ENCODE measurements around the gene RUNX1.

The RUNX1 gene

DNA sequence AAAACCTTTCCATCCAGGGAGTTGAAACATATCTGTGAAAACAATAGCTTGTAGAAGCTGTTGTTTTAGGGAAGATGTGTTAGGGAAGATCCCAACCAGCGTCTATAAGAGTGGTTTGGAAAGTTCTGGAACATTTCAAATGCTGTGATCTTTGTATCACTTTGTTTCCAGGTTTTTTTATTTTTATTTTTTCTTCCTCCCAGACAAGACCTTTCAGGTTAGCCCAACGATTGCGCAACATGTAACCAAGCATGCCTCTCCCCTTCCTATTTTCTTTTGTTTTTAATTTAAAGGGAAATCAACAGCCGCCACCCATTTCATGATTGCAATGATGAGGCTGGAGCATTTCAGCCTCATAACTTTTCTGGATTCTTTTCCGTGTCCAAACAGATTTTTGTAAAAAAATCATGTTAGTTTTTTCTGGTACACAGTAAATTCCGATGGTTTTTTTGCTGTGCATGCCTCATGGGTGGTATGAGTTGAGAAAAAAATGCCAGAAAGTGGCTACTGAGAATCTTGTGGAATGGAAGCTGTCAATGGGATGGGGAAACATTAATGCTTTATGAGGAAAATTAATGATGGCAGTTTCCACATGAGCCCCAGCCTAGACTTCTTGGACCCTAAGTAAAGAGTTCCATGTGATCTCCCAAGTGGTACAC lies 109.3 kb downstream of the RUNX1 start:
- DNase-seq = no peak

DNA sequence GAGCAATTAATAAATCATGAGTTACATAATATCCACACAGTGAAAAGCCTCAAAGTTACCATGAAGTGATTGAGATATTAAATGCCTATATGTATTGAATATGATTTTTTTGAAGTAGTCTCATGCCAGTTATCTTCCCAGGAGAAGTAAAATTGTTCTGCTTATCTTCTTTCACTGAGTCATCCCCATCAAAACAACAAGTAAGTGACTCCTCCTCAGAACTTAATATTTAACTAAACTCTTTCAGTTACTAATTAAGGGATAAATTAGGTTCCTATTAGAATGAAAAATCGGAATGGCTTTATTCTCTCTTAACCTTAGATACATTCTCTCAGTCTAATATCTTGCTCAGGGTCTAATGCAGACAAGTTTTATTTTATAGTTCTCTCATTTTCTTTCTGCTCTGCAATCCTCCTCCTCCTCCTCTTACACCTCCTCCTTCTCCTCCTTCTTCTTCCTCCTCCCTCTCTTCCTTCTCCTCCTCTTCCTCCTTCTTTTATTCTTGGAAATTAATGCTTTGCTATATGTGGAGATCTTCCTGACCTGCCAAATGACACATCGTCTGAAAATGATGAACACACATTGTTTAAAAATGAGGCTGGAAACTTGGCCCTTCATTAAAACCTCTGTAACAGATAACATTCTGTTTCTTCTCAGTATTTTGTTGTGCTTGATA lies 110.9 kb downstream of the RUNX1 start:
- DNase-seq = no peak

DNA sequence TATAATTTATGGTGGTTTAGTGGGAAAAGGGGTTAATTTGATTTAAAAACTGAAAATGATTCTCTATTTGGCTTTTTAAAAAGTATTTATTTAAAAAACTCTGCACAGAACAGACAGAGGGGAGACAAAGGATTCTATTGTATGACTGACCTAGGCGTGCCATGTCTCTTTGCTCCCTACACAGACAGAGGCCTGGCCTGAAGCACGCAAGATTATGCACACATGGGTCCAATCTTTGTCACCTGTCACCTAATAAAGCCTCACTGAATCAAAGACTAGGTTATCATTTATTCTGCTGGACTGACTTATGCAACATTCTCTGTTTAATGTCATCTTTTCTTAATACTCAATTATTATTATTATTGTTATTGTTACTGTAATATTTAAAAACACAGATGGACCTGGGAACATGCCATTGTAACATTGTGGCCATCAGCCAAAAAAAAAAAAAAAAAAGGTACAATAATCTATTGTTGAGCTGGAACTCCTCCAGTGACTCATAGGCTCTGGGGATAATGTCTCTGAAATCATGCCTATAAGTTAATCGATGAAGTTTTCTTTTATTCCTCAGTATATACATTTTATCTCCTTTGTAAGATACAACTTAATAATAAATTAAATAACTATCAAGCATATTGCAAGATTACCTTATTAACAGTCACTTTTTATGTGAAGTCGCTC lies 112.1 kb downstream of the RUNX1 start:
- no peak for DNase-seq

GRCh38 chr21:34936371-34936789 lies 112.7 kb downstream of the RUNX1 start:
- DNase-seq = no peak

GRCh38 chr21:34935898-34936297 lies 113.2 kb downstream of the RUNX1 start:
- no peak for DNase-seq

- DNase-seq = no peak
These were observed 113.7 kb downstream of the RUNX1 start for GRCh38 chr21:34935452-34935851.

DNA sequence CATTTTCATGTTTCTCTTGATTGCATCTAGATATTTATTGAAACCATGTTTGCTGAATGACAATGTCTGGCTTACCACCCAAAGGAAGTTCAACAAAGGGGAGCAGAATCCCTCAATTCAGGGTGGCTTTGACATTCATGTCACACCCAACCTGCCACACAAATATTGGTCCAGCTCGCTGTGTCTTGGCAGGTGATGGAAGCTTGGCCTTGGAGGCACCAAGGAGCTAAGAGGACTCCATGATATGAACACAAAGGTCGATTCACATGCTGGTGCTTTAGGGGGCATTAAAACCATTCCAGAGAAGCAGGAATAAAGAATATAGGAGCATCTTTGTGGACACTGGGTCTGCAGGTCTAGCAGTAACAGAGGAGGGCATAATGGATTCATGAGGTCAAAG lies 114.8 kb downstream of the RUNX1 start:
- DNase-seq = no peak

GRCh38 chr21:34933609-34934335 lies 115.3 kb downstream of the RUNX1 start:
- DNase-seq = no peak

DNA sequence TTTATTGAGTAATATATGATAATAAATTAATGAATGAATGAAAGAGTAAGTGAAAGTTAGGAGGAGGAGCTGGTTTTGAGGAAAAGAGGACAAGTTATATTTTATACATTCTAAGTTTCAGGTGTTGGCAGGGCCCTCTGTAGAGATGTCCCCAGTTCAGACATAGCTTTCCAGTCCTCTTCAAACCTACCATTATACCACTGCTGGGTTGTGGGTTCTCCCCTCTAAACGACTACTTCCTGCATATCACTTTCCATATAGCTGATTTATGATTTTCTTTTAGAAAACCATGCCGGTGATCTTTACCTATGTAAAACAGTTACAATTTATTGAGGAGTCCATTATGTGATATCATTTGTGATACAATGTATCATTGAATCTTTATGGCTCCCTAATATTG lies 116.9 kb downstream of the RUNX1 start:
- no peak for DNase-seq

DNA sequence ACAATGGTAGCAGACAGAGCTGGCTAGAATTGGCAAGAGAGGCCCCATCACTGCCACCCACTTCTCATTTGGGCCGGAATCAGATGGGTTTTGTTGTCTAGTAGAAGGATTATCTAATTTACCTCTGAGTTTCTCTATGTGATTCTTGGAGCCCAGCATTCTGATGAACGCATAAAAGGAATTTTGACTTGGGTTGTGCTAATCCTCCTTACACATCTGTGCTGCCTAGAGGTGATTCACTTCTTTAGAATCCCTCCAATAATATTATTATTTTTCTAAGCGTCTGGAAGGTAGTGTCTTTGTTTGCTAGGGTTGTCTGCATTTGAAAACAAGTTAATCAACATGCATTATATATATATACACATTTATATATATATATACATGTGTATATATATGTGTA lies 118.1 kb downstream of the RUNX1 start:
- DNase-seq = no peak

- no peak for DNase-seq
These were observed 120.5 kb downstream of the RUNX1 start for GRCh38 chr21:34928637-34929036.

DNA sequence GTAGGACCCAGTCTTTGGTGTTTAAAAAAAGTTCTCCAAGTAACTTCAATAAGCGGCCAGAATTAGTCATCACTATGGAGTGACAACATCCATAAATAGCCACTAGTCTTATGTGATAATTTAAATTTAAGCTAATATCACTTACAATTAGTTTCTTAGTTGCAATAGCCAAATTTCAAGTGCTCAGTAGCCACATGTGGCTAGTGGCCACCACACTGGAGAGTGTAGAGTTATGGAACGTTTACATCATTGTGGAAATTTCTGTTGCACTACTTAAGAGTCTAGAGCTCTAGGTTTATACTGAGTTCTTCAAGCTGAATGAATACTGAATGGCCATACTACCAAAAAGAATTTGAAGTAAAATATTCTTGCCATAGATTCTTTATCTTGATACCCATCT lies 121.1 kb downstream of the RUNX1 start:
- no peak for DNase-seq

GRCh38 chr21:34926803-34927467 lies 122.2 kb downstream of the RUNX1 start:
- no peak for DNase-seq

- DNase-seq = no peak
These were observed 123.5 kb downstream of the RUNX1 start for GRCh38 chr21:34925597-34925996.

DNA sequence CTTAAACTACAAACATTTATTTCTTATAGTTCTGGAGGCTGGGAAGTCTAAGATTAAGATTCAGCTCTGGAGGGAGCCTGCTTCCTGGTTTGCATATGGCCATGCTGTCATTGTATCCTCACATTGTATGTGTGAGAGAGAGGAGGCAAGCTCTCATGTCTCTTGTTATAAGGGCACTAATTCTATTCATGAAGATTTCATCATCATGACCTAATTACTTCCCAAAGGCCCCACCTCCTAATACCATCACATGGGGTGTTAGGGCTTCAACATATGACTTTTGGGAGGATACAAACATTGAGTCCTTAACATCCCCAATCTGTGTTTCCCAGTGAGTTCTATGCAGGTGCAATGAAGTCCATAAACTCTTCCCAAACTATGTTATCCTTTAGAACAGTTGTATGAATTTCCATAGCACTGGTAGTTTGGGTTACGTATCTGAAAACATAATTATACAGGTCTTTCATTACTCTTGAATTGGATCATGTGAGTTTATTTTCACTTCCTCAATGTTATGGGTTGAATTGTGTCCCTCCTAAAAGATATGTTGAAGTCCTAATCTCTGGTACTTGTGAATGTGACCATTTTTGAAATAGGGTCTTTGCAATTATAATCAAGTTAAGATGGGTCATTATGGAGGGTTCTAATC lies 124.2 kb downstream of the RUNX1 start:
- no peak for DNase-seq

- DNase-seq = no peak
These were observed 124.9 kb downstream of the RUNX1 start for GRCh38 chr21:34924194-34924593.

DNA sequence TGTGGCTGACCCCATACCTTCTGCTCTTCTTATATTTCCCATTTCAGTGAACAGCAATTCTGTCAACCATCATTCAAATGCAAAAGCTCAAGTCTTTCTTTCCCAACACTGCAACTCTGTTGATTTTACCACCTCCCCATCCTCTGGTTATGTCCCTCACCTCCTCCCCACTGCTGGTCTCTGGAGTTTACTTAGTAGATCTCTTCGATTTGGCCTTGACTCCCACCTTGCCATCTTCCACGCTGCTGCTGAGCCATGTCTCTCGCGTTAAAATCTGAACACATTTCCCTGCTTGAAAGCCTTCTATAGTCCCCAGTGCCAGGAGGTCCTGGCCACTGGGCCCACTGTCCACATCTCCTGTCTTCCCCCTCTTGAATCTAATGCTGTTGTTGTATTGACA lies 125.5 kb downstream of the RUNX1 start:
- no peak for DNase-seq

- DNase-seq = no peak
These were observed 125.9 kb downstream of the RUNX1 start for GRCh38 chr21:34923202-34923601.

DNA sequence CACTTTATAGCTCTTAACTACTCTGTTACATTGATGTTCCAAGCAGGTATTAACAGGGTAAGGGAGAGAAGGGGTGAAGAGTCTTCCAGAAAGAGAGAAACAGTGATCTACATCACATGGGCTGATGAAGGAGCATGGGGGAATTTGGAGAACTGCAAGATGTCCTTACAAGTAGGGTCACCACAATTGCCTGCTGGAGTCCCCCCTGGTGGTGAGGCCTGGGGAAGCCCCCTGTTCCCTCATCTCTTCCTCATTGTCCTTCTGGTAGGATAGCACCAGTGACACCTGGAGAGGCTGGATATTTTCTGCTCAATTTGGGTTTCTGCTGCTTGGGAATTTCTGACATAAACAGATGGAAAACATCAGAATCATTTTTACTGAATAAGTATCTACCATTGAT lies 126.6 kb downstream of the RUNX1 start:
- DNase-seq = no peak

- DNase-seq = no peak
These were observed 128.0 kb downstream of the RUNX1 start for GRCh38 chr21:34921151-34921550.

GRCh38 chr21:34919406-34919805 lies 129.7 kb downstream of the RUNX1 start:
- DNase-seq = no peak

DNA sequence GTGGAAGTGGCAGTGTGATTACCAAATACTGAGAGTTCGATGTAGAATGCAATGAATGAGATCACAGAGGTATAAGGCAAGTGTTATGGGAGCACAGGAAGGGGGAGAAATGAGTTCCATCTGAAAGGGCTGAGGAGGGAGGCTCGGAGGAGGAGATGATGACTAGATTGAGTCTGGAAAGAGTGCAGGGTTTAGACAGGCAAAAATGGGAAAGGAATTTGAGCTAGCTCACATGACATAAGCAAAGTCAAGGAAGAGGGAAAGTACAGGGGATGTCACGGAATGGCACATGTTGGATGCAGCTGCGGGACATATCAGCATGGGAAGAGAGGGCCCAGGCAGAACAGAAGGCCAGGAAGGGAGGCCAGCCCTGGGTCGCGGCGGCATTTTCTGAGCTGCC lies 132.7 kb downstream of the RUNX1 start:
- DNase-seq = no peak

Data from activated CD4-positive, alpha-beta T cell treated with anti-CD3 and anti-CD28 coated beads, Interleukin-2, amount 50 U/mL, for 4 hours (primary cell).